Measurements from ENCODE around the gene FKBP5. TPM values are rescaled to one million over a fixed set of nuclear protein-coding genes. Genes with fewer than 3 reads are reported as not detected.
"Not testable (repeated sequence)": the region's sequence is repeated elsewhere in the genome, so short reads cannot be mapped to it uniquely, and the experiment has no call there.

Gene FKBP5
- total RNA-seq, 1 donor from 2014 or later: 22.5 TPM

GRCh38 chr6:35624341-35625070 is 64.2 kb downstream of the FKBP5 start:
- DNase-seq (ENCODE audit: extremely low read depth, low read depth, low spot score): no peak

DNA sequence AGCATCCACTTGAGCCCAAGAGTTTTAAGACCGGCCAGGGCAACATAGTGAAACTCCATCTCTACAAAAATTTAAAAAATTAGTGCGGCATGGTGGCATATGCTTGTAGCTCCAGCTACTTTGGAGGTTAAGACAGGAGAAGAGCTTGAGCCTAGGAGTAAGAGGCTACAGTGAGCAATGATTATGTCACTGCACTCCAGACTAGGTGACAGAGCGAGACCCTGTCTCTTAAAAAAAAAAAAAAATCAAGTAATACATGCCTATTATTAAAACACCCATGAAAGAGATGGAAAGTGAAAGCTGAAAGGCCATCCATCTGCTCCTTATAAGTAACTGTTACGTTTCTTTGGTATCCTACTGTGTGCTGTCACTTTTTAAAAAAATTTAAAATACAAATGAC is 66.4 kb downstream of the FKBP5 start:
- no peak for DNase-seq (ENCODE audit: extremely low read depth, low read depth, low spot score)

GRCh38 chr6:35620706-35621105 is 68.0 kb downstream of the FKBP5 start:
- no peak for DNase-seq (ENCODE audit: extremely low read depth, low read depth, low spot score)

DNA sequence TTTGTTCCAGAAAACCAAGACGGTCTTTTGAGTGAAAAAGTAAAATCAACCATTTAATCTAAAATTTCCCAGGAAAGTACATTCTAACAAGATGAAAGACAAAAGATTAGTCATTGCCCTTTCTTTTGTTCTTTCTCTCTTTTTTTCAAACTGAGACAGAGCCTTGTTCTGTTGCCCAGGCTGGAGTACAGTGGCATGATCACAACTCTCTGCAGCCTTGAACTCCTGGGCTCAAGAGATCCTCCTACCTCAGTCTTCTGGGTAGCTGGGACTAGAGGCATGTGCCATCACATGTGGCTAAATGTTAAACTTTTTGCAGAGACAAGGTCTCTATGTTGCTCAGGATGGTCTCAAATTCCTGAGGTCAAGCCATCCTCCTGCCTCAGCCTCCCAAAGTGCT is 75.0 kb downstream of the FKBP5 start:
- DNase-seq (ENCODE audit: extremely low read depth, low read depth, low spot score): no peak

DNA sequence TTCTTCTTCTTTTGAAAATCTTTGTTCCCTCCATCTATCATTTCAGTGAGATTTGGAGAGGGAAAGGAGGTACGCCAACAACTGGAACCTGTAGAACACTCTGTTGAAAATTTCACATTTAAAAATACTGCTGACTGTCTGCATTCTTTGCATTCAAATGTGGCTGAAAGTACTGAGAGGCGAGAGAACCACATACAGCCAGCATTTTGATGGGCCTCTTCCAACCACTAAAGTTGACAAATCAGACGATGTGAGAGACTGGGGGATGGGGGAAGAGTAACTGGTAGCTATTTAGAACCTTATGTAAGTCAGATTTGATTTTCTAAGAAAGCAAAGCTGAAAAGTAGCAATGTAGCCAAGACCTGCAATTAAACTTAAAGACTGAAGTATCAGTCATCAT is 77.5 kb downstream of the FKBP5 start:
- no peak for DNase-seq (ENCODE audit: extremely low read depth, low read depth, low spot score)

- DNase-seq (ENCODE audit: extremely low read depth, low read depth, low spot score): no peak
Measured at GRCh38 chr6:35610830-35611229, 77.9 kb downstream of the FKBP5 start.

DNA sequence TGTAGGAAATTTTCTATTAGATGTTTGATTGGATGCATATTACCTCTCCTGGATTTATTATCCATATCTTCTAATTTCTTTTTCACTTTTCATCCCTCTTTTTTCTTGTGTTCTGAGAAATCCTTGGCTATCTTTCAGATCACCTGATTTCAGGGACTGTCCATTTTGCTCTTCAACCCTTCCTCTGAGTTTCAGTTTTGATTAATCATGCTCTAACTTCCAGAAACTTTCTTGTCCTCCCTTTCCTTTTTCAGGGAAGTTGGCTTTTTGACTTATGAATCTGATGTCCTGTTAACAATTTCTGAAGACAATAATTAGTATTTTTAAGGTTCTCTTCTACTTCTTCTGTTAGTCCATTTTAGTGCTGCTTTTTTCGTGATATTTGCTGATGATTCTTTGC is 79.1 kb downstream of the FKBP5 start:
- DNase-seq (ENCODE audit: extremely low read depth, low read depth, low spot score): no peak

- DNase-seq (ENCODE audit: extremely low read depth, low read depth, low spot score): no peak
Measured at GRCh38 chr6:35607517-35608233, 81.0 kb downstream of the FKBP5 start.

DNA sequence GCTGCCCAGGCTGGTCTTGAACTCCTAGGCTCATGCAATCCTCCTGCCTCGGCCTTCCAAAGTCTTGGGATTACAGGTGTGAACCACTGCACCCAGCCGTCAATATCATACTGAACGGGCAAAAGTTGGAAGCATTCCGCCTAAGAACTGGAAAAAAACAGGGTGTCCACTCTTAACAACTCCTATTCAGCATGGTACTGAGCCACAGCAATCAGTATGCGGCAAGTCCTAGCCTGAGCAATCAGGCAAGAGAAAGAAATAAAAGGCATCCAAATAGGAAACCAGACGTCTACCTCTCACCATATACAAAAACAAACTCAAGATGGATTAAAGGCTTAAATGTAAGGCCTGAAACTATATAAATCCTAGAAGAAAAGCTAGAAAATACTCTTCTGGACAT is 83.1 kb downstream of the FKBP5 start:
- DNase-seq (ENCODE audit: extremely low read depth, low read depth, low spot score): no peak

GRCh38 chr6:35603326-35604202 is 85.2 kb downstream of the FKBP5 start:
- DNase-seq (ENCODE audit: extremely low read depth, low read depth, low spot score): no peak

GRCh38 chr6:35602133-35602946 is 86.4 kb downstream of the FKBP5 start:
- no peak for DNase-seq (ENCODE audit: extremely low read depth, low read depth, low spot score)

GRCh38 chr6:35601331-35602132 is 87.2 kb downstream of the FKBP5 start:
- DNase-seq (ENCODE audit: extremely low read depth, low read depth, low spot score): no peak

GRCh38 chr6:35600659-35601125 is 88.0 kb downstream of the FKBP5 start:
- no peak for DNase-seq (ENCODE audit: extremely low read depth, low read depth, low spot score)

DNA sequence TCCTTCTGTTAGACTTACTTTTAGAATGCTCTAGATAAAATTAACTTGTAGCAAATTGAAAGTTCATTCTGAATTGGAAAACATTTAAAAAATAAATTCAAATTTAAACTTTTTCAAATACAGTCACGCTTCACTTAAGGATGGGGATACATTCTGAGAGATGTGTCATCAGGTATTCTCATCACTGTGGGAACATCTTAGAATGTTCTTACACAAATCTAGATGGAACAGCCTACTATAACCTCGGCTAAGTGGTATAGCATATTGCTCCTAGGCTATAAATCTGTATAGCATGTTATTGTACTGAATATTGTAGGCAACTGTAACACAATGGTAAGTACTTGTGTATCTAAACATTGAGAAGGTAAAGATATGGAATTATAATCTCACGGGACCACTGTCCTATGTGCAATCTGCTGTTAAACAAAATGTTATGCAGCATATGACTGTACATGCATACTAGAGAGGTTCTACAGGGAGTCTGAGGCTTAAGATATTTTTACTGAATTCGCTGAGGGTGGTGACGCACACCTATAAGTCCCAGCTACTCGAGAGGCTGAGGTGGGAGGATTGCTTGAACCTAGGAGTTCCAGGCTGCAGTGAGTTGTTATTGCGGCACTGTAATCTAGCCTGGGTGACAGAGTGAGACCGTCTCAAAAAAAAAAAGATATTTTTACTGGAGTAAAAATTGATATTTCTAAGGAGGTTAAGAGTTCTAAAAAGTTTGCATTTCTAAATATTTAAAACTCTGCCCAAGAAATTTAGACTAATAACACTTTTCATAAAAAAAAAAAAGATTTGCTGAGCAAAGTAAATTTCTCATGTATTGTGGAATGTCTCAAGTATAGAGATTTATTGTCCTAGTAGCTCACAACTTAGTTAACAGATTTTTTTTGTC is 88.7 kb downstream of the FKBP5 start:
- DNase-seq (ENCODE audit: extremely low read depth, low read depth, low spot score): no peak

- DNase-seq (ENCODE audit: extremely low read depth, low read depth, low spot score): not testable (repeated sequence)
Measured at GRCh38 chr6:35598621-35599020, 90.1 kb downstream of the FKBP5 start.

DNA sequence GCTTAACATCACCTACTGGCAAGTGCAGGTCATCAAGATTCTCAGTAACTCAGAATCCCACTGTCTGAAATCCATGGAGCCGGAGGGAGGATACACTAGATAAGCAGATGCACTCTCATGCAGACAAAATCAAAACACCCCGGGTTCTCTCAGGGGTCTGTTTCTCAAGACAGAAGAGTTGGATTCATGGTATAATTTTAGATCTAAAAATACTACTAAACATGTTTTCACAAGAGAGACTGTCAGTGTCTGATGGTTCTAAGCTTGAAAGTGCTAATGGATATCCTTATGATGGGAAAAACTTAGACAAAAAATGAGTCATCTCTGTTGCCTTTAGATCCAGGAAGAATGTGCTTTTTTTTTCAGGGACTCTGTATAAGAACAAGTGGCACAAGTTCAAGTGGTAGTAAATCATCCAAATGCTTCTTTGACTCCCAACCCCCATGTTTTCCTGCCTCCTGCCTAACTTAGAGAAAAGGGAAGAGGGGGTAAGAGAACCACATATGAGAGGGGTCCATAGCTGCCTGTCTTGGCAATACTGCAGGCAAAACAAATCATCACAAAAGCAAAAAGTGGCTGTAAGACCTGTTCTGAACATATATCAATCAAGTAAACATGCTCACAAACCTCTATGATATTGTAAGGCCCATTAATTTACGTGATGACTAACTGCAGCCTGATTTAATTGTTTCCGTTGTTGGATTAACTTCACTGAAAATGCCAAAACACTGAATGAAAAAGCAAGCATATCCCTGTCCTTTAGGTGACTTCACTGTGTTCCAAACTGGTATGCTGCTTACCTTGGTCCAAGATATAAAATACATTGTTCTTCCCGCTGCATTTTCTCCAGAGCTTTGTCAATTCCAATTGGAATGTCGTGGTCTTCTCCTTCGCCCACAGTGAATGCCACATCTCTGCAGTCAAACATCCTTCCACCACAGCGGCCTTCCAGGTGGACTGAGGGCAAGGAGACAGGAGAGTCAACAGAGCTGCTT is 92.0 kb downstream of the FKBP5 start:
- peak; percentile 94 for DNase-seq (ENCODE audit: extremely low read depth, low read depth, low spot score)

- no peak for DNase-seq (ENCODE audit: extremely low read depth, low read depth, low spot score)
Measured at GRCh38 chr6:35594503-35595186, 94.1 kb downstream of the FKBP5 start.
